ENCODE measurements around the gene FBN1. TPM values are rescaled to one million over a fixed set of nuclear protein-coding genes. Genes with fewer than 3 reads are reported as not detected.
A peak's percentile ranks its signal among the peaks of the same experiment; 100 is the strongest.

FBN1 gene
- total RNA-seq, 4 donors from 2014 or later: 113 to 147 (median 120) TPM

GRCh38 chr15:48603123-48603500 lies 42.4 kb downstream of the FBN1 start:
- no peak for TF ChIP-seq POLR2A (IDR thresholded peaks at IDR 0.05)
- no peak for TF ChIP-seq CTCF (IDR thresholded peaks at IDR 0.05)
- Histone ChIP-seq H3K27ac (no peak overlapping the region), H3K36me3 (no peaks in the 10 kb centered on the region), H3K27me3 (no peaks in the 10 kb centered on the region), H3K4me3 (replicated peaks in 1 of 3) (no peak overlapping the region), H3K4me1 (peaks cover 8 to 32% of the 10 kb centered on the region in 2 donors), H3K9me3 (no peaks in the 10 kb centered on the region)
- intact Hi-C loops (cut with DNase I): no loop called here
- no peak for DNase-seq
- WGBS, 2 donors: 75 to 79% methylated on average over 6 of the region's 6 CpGs

GRCh38 chr15:48602358-48603122 lies 43.0 kb downstream of the FBN1 start:
- H3K36me3 ChIP-seq: no peaks in the 10 kb centered on the region
- TF ChIP-seq CTCF (IDR thresholded peaks at IDR 0.05): no peak
- TF ChIP-seq POLR2A (IDR thresholded peaks at IDR 0.05): no peak
- H3K9me3 ChIP-seq: no peaks in the 10 kb centered on the region
- peaks cover 8 to 29% of the 10 kb centered on the region in 2 donors for H3K4me1 ChIP-seq
- intact Hi-C loops (cut with DNase I): no loop called here
- 65 to 72% methylated on average over 4 of the region's 4 CpGs for WGBS, 2 donors
- no peak overlapping the region for H3K4me3 ChIP-seq (replicated peaks in 1 of 3)
- no peak for DNase-seq
- no peak overlapping the region for H3K27ac ChIP-seq
- H3K27me3 ChIP-seq: no peaks in the 10 kb centered on the region

- peak overlapping the region in 1 of 3 donors; percentile 8 for H3K27ac ChIP-seq
Measured at GRCh38 chr15:48601095-48601494, 44.4 kb downstream of the FBN1 start.

DNA sequence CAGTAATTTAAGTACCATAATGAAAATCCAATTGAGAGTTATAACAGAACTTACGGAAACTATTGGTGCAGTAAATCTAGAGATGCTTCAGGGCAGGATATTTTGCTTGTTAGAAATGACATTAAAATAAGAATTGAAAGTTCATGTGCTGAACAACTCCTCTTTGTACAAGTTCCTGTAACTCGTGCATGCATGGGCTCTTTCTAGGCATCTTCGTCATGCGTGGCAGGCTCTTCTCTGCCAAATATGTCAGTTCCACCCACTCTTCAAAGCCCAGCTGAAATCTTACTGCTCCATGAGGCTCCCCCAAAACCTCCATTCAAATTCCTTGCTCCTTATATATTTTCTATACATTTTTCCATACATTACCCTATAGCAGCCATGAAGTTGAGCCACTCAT lies 48.7 kb downstream of the FBN1 start:
- H3K27me3 ChIP-seq: no peaks in the 10 kb centered on the region
- intact Hi-C loops (cut with DNase I): no loop called here
- peaks cover 21 to 25% of the 10 kb centered on the region in 2 donors for H3K4me1 ChIP-seq
- no peak for TF ChIP-seq CTCF (IDR thresholded peaks at IDR 0.05)
- TF ChIP-seq POLR2A (IDR thresholded peaks at IDR 0.05): no peak
- peak overlapping the region; percentile 24 to 66 (median 33) for H3K27ac ChIP-seq
- H3K36me3 ChIP-seq: no peaks in the 10 kb centered on the region
- 50 to 54% methylated on average over 4 of the region's 4 CpGs for WGBS, 2 donors
- peak; percentile 66 to 74 for DNase-seq
- no peak overlapping the region for H3K4me3 ChIP-seq (replicated peaks in 1 of 3)
- no peaks in the 10 kb centered on the region for H3K9me3 ChIP-seq

More at GRCh38 chr15:48601095-48601494, 44.4 kb downstream of the FBN1 start:
- H3K27me3 ChIP-seq: no peaks in the 10 kb centered on the region
- DNase-seq: no peak
- no peaks in the 10 kb centered on the region for H3K36me3 ChIP-seq
- no peaks in the 10 kb centered on the region for H3K9me3 ChIP-seq
- no peak for TF ChIP-seq CTCF (IDR thresholded peaks at IDR 0.05)
- intact Hi-C loops (cut with DNase I): no loop called here
- peaks cover 21 to 42% of the 10 kb centered on the region in 2 donors for H3K4me1 ChIP-seq
- no peak overlapping the region for H3K4me3 ChIP-seq (replicated peaks in 1 of 3)
- 73 to 77% methylated on average over 4 of the region's 4 CpGs for WGBS, 2 donors

DNA sequence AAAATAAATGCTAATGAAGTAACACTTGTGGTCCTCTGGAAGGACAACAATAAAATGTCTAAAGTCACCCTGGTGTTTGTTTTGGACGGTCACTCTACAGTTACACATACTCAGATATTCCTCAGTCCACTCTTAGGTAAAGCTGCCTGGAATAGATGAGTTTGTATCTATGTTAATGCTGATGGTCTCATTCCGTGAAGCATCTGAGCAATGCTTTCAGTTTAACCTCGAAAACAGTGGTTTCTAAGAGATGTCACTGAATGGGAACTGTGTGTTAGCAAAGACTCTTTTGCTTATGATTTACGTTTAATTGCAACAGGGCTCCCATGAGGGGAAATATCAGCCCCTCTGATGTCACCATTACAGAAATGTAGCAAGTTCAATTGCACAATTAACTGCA lies 49.1 kb downstream of the FBN1 start:
- no peak for DNase-seq

More for the DNA sequence above, 49.1 kb downstream of the FBN1 start:
- 79 to 80% methylated on average over 4 of the region's 4 CpGs for WGBS, 2 donors
- no peak overlapping the region for H3K4me3 ChIP-seq (replicated peaks in 1 of 3)
- peaks cover 19 to 21% of the 10 kb centered on the region in 2 donors for H3K4me1 ChIP-seq
- peak overlapping the region in 1 of 3 donors; percentile 33 for H3K27ac ChIP-seq
- TF ChIP-seq CTCF (IDR thresholded peaks at IDR 0.05) (no peak), POLR2A (IDR thresholded peaks at IDR 0.05) (no peak)
- intact Hi-C loops (cut with DNase I): no loop called here
- no peaks in the 10 kb centered on the region for H3K9me3 ChIP-seq
- no peaks in the 10 kb centered on the region for H3K36me3 ChIP-seq
- H3K27me3 ChIP-seq: no peaks in the 10 kb centered on the region

All from thyroid gland (tissue), 4 donors.